Measurements from ENCODE around the gene ENTREP3.
"Not testable (repeated sequence)": the region's sequence is repeated elsewhere in the genome, so short reads cannot be mapped to it uniquely, and the experiment has no call there.

The ENTREP3 gene

DNA sequence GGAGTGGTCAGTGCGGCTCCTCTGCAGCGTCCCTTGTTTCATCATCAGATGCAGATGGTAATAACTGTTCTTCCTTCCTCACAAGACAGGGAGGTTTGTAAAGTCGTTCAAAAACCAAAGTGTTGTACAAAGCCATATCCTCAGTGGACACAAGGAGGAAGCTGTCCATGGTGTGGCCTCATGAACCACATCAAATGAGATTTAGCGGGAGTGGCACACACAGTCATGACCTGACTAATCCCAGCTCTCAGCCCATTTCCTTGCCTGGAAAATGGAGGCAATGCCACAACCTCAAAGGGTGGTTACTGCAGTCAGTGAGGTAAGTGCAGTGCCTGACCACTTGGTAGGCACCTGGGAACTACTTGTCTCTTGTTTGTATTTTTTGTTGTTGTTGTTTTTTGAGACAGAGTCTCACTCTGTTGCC lies 13.4 kb downstream of the ENTREP3 start:
- TF ChIP-seq JUND (IDR thresholded peaks at IDR 0.05; ENCODE audit: low read depth): no peak
- DNase-seq (ENCODE audit: low read depth in 1 of 2, low spot score in 1 of 2): no peak
- in situ Hi-C loops (cut with HindIII; ENCODE audit: low pct_unique_long_range_greater_than_20kb, low sequenced_read_pairs): no loop called here

DNA sequence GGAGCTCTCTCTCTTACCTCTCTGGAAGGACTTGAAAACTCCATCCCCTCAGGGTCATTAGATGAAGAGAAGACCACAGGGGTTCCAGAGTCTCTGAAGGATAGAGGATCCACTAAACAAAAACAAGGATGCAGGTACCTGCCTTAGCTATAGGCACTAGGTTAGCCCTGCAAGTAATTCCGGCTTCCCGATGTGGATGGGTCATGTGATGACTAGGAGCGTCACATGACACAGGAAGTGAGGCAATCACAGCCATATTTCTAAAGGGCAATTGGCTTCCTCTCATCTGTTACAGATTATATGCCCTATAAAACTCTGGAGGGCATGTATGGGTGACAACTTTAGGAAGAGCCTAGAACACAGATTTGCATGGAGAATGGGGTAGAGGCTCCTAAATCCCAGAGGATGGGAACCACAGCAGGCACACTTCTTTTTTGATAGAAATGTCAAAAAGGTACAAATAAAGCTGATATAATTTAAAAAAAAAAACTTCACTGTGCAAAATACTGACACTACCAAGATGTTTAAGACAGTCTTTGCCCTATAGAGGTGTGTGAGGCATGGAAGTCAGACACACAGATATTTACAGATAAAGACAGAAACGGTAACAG lies 14.1 kb downstream of the ENTREP3 start:
- in situ Hi-C loops (cut with HindIII; ENCODE audit: low pct_unique_long_range_greater_than_20kb, low sequenced_read_pairs): no loop called here
- 0 out of 2 replicates have a peak, but pooled peaks have one; percentile 14 for TF ChIP-seq JUND (IDR thresholded peaks at IDR 0.05; ENCODE audit: low read depth)
- DNase-seq (ENCODE audit: low read depth in 1 of 2, low spot score in 1 of 2): peak; percentile 80 to 92

DNA sequence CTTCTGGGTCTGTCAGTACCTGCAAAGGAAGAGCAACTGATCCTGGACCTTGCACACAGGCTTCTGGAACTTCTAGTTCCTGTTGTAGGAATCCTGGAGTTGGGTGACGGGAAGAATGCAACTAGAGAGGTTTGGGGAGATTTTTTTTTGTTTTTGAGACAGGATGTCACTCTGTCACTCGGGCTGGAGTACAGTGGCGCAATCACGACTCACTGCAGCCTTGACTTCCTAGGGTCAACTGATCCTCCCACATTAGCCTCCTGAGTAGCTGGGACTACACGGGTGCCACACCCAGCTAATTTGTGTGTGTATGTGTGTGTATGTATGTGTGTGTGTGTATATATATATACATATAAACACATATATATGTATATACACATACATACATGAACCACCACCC lies 18.8 kb downstream of the ENTREP3 start:
- TF ChIP-seq JUND (IDR thresholded peaks at IDR 0.05; ENCODE audit: low read depth): no peak
- DNase-seq (ENCODE audit: low read depth in 1 of 2, low spot score in 1 of 2): no peak
- in situ Hi-C loops (cut with HindIII; ENCODE audit: low pct_unique_long_range_greater_than_20kb, low sequenced_read_pairs): no loop called here

DNA sequence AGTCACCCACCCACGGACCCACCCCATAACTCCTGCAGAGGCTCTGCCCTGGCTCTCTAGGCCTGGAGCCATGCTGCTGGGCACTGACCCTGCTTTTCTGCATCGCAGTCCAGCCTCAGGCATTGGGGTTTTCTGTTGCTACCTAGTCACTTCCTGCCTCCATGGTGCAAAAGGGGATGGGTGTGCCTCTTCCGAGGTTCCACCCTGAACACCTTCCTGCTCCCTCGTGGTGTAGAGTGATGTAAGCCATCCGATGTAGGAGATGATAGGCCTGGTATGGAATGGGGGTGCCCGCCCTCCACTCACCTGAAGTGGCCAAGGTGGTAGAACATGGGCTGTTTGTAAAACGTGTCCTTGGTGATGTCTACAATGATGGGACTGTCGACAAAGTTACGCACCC lies 19.9 kb downstream of the ENTREP3 start:
- in situ Hi-C loops (cut with HindIII; ENCODE audit: low pct_unique_long_range_greater_than_20kb, low sequenced_read_pairs); DNase-seq (ENCODE audit: low read depth in 1 of 2, low spot score in 1 of 2): not testable (repeated sequence)

DNA sequence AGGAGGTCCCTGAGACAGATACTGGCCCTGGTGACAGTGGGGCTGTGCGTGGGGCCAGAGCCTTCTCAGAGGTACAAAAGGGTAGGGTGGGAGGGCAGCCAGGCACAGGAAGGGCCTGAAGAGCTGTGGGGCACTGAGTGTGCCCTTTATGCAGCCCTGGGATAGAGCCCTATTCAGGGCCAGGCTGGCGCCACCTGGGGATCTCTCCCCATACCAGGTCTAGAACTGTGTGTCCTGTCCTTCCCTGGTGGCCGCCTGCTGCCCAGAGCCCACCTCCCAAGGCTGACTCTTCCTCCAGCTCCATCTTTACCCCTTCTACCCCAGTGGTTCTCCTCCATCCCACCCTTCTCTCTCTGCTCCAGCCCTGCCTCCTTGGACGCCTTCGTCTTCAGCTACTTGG lies 21.8 kb downstream of the ENTREP3 start:
- in situ Hi-C loops (cut with HindIII; ENCODE audit: low pct_unique_long_range_greater_than_20kb, low sequenced_read_pairs); DNase-seq (ENCODE audit: low read depth in 1 of 2, low spot score in 1 of 2): not testable (repeated sequence)

DNA sequence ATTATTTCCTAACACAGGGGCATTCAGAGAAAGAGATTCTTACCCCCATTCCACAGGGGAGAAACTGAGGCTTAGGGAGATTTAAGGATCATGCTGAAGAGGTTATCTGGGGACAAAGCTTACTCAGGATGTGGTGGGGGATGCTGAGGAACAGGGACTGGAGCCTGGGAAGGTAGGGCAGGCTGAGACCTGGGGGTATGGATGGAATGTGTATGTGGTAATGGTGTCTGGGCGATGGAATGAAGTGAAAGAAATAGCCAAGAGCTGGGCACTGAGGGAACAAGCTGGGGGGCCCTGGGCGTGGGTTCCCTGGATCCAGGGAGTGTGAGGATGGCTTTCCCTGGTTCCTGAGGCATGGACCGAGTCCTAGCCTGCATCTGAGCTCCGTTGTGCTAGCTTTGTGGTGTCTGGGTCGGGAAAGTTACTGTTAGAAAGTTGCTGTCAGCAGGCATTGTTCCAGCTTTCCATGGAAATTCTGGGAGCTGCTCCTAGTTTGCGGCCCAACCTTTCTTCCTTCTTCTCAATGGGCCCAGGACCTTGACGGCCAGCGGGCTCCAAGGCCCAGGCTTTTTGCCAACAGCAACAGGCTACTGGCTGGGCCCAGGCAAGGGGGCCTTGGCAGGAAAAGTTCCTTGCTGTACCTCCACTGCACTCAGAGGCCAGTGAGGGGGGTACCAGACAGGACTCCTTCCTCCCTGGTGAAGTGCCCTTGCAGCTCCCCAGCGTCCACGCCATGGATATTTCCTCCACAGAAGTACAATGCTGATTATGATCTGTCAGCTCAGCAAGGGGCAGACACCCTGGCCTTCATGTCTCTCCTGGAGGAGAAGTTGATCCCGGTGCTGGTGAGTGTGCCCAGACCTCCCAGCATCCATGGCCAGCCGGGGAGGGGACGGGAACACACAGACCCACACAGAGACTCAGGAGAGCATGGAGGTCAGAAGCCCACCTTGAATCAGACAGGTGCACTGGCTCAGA lies 23.0 kb downstream of the ENTREP3 start:
- DNase-seq (ENCODE audit: low read depth in 1 of 2, low spot score in 1 of 2): not testable (repeated sequence)

DNA sequence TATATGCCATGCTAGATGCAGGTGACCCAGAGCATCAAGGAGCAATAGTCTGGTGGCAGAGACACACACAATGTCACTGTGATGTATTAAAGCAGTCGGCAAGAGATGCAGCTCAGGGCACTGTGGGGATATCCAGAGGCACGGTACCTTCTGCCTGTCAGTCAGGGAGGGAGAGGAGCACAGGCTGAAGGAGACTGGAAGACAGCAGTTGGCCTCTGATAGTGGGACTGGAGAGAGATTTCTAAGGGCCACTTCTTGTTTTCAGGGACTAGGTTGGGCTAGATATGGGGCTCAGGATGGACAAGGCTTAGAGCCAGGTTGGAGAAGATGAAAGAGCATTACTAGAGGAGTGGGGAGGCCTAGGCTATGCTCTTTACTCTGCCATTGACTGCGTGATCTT lies 24.0 kb downstream of the ENTREP3 start:
- DNase-seq (ENCODE audit: low read depth in 1 of 2, low spot score in 1 of 2); in situ Hi-C loops (cut with HindIII; ENCODE audit: low pct_unique_long_range_greater_than_20kb, low sequenced_read_pairs): not testable (repeated sequence)

More for the DNA sequence above, 23.0 kb downstream of the ENTREP3 start:
- in situ Hi-C loops (cut with HindIII; ENCODE audit: low pct_unique_long_range_greater_than_20kb, low sequenced_read_pairs): not testable (repeated sequence)

DNA sequence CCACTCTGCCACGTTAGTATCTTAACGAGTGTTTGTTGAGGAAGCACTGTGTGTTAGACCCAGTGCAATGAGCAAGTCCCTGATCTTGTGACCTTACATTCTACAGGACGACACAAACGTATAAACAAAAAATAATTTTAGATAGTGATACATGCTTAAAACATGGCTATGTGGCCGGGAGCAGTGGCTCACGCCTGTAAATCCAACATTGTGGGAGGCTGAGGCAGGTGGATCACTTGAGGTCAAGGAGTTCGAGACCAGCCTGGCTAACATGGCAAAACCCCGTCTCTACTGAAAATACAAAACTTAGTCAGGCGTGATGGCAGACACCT lies 27.2 kb downstream of the ENTREP3 start:
- no peak for DNase-seq (ENCODE audit: low read depth in 1 of 2, low spot score in 1 of 2)
- in situ Hi-C loops (cut with HindIII; ENCODE audit: low pct_unique_long_range_greater_than_20kb, low sequenced_read_pairs): no loop called here
- no peak for TF ChIP-seq JUND (IDR thresholded peaks at IDR 0.05; ENCODE audit: low read depth)

DNA sequence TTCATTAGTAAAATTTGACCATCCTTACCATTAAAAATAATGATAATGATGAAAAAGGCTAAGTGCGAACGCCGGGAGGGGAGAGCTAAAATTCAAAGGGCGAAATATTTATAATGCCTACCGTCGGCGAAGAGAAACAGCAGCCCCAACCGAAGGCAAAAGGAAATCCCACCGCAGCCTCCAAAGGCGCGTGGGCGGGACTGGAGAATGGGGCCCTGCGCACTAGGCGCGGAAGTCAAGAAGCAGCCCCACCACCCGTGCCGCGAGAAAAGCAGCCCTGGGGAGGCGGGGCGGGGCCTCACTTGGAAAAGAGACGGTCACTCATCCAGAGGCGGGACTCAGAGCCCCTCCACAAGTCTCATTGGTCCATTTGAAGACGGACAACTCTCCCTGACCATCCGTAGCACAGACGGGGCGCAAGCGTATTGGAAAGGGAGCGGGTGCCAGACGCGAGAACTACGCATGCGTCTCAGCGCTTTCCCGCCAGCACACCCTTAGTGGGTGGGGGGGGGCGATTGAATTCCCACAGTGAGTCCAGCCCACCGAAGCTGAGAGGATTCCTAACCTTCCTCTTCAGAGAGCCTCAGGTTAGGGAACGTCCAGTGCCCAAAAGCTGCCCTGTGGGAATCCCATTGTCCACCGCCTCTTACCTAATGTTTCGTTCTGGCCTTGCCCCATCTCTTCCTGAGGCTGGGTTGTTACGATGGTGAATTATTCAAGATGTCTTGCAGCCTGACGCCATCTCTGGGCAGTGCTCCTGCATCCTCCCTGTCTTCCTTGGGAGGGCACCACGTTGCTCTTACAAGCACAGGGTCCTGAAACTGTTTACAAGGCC lies 27.8 kb downstream of the ENTREP3 start:
- DNase-seq (ENCODE audit: low read depth in 1 of 2, low spot score in 1 of 2): peak; percentile 99 to 100
- in situ Hi-C loops (cut with HindIII; ENCODE audit: low pct_unique_long_range_greater_than_20kb, low sequenced_read_pairs): no loop called here
- TF ChIP-seq JUND (IDR thresholded peaks at IDR 0.05; ENCODE audit: low read depth): no peak

DNA sequence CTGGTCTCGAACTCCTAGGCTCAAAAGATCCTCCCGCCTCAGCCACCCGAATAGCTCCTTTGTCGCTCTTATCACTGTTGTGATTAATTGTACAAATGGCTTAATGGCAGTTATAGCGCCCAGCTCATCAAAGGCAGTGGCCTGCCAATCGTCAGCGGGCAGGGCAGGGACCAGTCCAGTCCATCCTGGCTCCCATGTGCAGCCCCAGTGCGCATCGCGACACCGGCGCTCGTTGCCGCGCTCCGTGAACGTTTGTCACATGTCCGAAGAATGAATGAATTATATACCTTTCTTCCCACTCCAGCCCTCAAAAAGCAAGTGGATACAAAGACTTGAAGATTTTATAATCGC lies 28.4 kb downstream of the ENTREP3 start:
- no peak for TF ChIP-seq JUND (IDR thresholded peaks at IDR 0.05; ENCODE audit: low read depth)
- peak in 1 of 2 experiments; percentile 78 for DNase-seq (ENCODE audit: low read depth in 1 of 2, low spot score in 1 of 2)
- in situ Hi-C loops (cut with HindIII; ENCODE audit: low pct_unique_long_range_greater_than_20kb, low sequenced_read_pairs): no loop called here

DNA sequence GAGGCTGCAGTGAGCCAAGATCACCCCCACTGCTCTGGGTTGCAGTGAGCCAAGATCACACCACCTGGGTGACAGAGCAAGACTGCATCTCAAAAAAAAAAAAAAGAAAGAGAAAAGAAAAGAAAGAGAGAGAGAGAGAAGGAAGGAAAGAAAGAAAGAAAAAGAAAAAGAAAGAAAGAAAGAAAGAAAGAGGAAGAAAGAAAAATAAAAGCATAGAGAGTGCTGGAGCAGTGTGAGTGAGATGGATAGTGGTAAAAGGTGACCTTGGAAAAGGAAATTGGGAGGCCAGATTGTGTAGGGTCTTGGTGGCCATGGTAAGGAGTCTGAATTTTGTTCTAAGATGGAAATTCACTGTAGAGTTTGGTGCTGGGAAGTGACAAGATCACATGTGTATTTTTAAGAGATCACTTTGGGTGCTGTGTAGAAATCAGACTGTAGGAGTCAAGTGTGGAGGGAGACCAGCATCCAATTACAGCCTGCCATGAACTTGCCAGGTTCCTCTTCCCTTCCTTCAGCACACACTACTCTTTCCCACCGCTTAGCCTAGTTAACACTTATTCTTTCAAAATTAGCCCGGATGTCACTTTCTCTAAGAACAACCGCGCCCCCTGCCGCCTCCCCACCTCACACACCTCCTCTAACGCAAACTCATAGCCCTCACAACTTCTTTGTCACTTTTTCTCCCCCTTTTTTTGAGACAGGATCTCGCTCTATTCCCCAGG lies 28.9 kb downstream of the ENTREP3 start:
- DNase-seq (ENCODE audit: low read depth in 1 of 2, low spot score in 1 of 2): peak in 1 of 2 experiments; percentile 84
- no peak for TF ChIP-seq JUND (IDR thresholded peaks at IDR 0.05; ENCODE audit: low read depth)
- in situ Hi-C loops (cut with HindIII; ENCODE audit: low pct_unique_long_range_greater_than_20kb, low sequenced_read_pairs): no loop called here

DNA sequence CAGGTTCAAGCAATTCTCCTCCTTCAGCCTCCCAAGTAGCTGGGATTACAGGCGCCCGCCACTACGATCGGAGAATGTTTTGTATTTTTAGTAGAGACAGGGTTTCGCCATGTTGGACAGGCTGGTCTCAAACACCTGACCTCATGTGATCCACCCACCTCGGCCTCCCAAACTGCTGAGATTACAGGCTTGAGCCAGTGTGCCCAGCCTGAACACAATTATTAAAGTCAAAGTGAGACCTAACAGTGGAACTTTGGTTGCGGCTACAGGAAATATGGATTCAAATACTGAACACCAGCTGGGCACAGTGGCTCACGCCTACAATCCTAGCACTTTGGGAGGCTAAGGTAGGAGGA lies 29.9 kb downstream of the ENTREP3 start:
- DNase-seq (ENCODE audit: low read depth in 1 of 2, low spot score in 1 of 2); in situ Hi-C loops (cut with HindIII; ENCODE audit: low pct_unique_long_range_greater_than_20kb, low sequenced_read_pairs): not testable (repeated sequence)
